Testis (tissue), 2 donors: ENCODE results near the gene SIRT4.

Source experiments
- CTCF ChIP-seq, 3 experiments: fragments of 450-650 bp in 2 of 3; fragments of 200-600 bp in 1 of 3; sonication (generic) in 1 of 3; IDR thresholded peaks; one replicate each; pipeline ENCODE4 v1.5.1; 2016 to 2019; ENCODE audit warnings: antibody characterized with exemption in 3 of 3, mild to moderate bottlenecking in 2 of 3, moderate library complexity in 1 of 3
- POLR2A ChIP-seq: fragments of 450-650 bp; IDR thresholded peaks from one replicate; pipeline ENCODE4 v1.6.1; 2017; ENCODE audit warnings: antibody characterized with exemption, mild to moderate bottlenecking, moderate library complexity

GRCh38 chr12:120332523-120332922 lies 30.4 kb downstream of the SIRT4 start:
- TF ChIP-seq POLR2A (no peak), CTCF (IDR thresholded peaks at IDR 0.05) (no peak)
